ENCODE results near the gene NLRP1. TPM values are rescaled to one million over a fixed set of nuclear protein-coding genes. Genes with fewer than 3 reads are reported as not detected.

Gene NLRP1
- total and polyA plus RNA-seq, 7 donors: 2.7 to 5.7 (median 3.4) TPM

DNA sequence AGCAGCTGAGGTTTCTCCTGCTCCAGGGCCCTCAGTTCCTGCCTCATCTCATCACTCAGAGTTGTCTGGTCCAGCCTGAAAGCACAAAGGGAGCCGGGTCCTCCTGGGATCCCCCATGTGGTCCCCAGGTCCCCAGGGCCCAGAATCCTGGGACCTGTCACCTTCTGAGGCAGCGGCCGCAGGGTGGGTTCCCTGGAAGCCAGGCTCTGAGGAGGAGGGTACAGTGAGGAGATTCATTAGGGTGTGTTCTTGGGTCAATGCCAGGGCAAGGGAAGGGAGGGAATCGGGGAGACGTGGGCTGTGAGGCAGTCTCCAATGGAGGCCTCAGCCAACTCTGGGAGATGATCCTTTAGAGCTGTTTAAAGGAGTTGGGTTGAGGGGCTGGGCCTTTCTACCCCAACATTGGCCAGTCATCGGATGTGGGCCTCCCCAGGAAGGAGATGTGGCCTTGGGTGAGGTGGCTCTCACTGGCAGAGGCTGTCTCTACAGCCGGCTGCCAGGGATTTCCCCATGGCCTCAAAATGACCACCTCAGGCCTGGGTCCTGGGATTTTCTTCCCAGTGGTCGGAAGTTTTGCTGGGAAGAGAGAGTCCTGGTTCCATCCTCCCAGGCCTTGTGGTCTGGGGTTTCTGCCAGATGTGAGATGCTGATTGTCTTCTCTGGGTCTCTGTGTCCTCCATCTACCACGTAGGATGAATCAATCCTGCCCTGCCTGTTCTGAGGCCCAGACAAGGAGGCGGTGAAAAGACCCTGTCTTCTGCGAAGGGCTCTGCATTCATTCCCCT, 47.3 kb downstream of the NLRP1 start:
- DNase-seq: no peak
- peaks cover 0 to 23% of the 10 kb centered on the region in 2 donors for H3K36me3 ChIP-seq (ENCODE audit: insufficient read depth in 1 of 2, low read depth in 1 of 2)
- H3K4me3 ChIP-seq: no peak overlapping the region
- intact Hi-C loops (cut with DNase I): loop anchor here in 1 of 2 donors (5.0 kb wide), 1 partner anchor 900 kb away; the partner anchor contains the start of gene AIPL1
- no peaks in the 10 kb centered on the region for H3K9me3 ChIP-seq
- no peak overlapping the region for H3K27ac ChIP-seq
- H3K4me1 ChIP-seq: no peaks in the 10 kb centered on the region
- ATAC-seq: no peak
- WGBS, 3 donors: 67 to 76% (median 71%) methylated on average over 11 of the region's 11 CpGs
- TF ChIP-seq, protein P1, sequence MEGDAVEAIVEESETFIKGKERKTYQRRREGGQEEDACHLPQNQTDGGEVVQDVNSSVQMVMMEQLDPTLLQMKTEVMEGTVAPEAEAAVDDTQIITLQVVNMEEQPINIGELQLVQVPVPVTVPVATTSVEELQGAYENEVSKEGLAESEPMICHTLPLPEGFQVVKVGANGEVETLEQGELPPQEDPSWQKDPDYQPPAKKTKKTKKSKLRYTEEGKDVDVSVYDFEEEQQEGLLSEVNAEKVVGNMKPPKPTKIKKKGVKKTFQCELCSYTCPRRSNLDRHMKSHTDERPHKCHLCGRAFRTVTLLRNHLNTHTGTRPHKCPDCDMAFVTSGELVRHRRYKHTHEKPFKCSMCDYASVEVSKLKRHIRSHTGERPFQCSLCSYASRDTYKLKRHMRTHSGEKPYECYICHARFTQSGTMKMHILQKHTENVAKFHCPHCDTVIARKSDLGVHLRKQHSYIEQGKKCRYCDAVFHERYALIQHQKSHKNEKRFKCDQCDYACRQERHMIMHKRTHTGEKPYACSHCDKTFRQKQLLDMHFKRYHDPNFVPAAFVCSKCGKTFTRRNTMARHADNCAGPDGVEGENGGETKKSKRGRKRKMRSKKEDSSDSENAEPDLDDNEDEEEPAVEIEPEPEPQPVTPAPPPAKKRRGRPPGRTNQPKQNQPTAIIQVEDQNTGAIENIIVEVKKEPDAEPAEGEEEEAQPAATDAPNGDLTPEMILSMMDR (IDR thresholded peaks at IDR 0.05): no peak
- H3K27me3 ChIP-seq (ENCODE audit: insufficient read depth in 3 of 3, low read length in 2 of 3): no peaks in the 10 kb centered on the region

DNA sequence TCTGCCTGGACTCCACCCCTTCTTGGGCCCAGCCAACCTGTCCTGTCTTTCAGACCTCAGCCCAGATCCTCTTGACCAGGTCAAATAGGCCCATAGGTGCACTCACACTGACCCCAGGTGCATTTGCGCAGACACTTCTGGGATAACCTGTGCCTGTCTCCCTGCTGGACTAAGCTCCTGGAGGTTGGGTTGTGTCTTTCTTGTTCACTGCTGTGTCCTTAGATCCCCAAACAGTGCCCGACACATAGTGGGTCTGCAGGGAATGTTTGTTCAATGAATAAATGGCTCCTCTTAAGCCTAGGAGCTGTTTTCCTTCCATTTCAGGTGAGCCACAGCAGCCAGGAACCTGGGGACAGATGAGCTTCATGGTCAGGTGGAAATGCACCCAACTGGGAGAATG, 48.9 kb downstream of the NLRP1 start:
- no peaks in the 10 kb centered on the region for H3K27me3 ChIP-seq (ENCODE audit: insufficient read depth in 3 of 3, low read length in 2 of 3)
- H3K4me3 ChIP-seq: no peak overlapping the region
- WGBS, 3 donors: 94 to 97% (median 95%) methylated on average over 2 of the region's 2 CpGs
- TF ChIP-seq, protein P1 (IDR thresholded peaks at IDR 0.05): no peak
- no peaks in the 10 kb centered on the region for H3K9me3 ChIP-seq
- DNase-seq (no peak), ATAC-seq (no peak)
- intact Hi-C loops (cut with DNase I): loop anchor here in 1 of 2 donors (5.0 kb wide), 1 partner anchor 902 kb away; the partner anchor contains the start of gene AIPL1
- no peak overlapping the region for H3K27ac ChIP-seq
- peaks cover 0 to 26% of the 10 kb centered on the region in 2 donors for H3K36me3 ChIP-seq (ENCODE audit: insufficient read depth in 1 of 2, low read depth in 1 of 2)
- no peaks in the 10 kb centered on the region for H3K4me1 ChIP-seq

DNA sequence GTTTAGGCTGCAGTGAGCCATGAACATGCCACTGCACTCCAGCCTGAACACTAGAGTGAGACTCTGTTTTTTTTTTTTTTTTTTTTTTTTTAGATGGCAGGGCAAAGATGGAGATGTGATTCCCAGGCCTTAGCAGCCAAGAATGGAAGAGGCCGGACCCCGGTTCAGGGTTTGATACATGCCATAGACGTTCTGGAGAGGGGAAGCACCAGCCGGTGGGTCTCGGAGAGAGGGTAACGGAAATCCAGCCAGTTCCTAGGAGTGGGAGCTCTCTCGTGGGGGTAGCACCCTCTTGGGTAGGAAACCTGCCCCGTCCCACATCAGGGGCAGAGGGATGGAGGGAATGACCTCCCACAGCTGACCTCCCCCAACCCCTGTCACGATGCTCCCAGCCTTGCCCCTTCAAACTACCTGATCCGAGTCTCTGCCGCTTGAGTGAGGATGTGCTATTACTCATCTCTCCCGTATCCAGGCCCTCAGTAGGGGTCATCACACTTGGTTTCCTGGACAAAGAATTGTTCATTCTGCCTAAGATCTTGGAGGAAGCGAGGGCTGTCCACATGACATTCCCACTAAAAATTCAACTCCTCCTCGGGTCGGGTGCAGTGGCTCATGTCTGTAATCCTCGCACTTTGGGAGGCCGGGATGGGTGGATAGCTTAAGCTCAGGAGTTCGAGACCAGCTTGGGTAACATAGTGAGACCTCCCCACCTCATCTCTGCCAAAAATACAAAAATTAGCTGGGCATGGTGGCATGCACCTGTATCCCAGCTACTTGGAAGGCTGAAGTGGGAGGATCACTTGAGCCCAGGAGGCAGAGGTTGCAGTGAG, 50.6 kb downstream of the NLRP1 start:
- intact Hi-C loops (cut with DNase I): no loop called here
- Histone ChIP-seq H3K27ac (no peak overlapping the region), H3K9me3 (no peaks in the 10 kb centered on the region), H3K36me3 (ENCODE audit: insufficient read depth in 1 of 2, low read depth in 1 of 2) (peaks cover 0 to 17% of the 10 kb centered on the region in 2 donors), H3K27me3 (ENCODE audit: insufficient read depth in 3 of 3, low read length in 2 of 3) (no peaks in the 10 kb centered on the region), H3K4me1 (no peaks in the 10 kb centered on the region), H3K4me3 (no peak overlapping the region)
- ATAC-seq: no peak
- TF ChIP-seq, protein P1 (IDR thresholded peaks at IDR 0.05): no peak
- 85 to 89% (median 86%) methylated on average over 18 of the region's 18 CpGs for WGBS, 3 donors
- no peak for DNase-seq

DNA sequence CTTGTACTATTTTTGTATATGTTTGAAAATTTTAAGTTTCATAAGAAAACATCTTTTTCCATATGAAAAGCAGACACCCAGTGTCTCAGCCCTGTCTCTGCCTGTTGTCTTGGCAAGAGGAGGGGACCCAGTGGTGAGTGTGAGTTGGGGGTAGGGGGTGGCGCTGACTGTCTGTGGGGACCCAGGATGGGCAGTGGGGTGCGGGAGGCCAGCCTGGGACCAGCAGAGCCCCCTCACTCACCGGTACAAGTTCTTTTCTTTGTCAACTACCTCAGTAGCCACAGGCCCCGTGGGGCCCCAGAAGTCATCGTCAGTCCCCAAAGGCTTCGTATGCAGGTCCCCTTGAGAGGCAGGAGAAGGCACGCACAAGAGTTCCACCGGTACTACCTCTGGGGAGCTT, 51.7 kb downstream of the NLRP1 start:
- TF ChIP-seq, protein P1 (IDR thresholded peaks at IDR 0.05): no peak
- ATAC-seq (no peak), DNase-seq (no peak)
- Histone ChIP-seq H3K4me3 (no peak overlapping the region), H3K27me3 (ENCODE audit: insufficient read depth in 3 of 3, low read length in 2 of 3) (no peaks in the 10 kb centered on the region), H3K27ac (no peak overlapping the region), H3K9me3 (no peaks in the 10 kb centered on the region), H3K36me3 (ENCODE audit: insufficient read depth in 1 of 2, low read depth in 1 of 2) (peaks cover 0 to 17% of the 10 kb centered on the region in 2 donors), H3K4me1 (peaks cover 9% of the 10 kb centered on the region)
- WGBS, 3 donors: 84 to 92% (median 86%) methylated on average over 8 of the region's 8 CpGs
- intact Hi-C loops (cut with DNase I): no loop called here

Data from psoas muscle (tissue), 8 donors.